ENCODE data around the gene TMC1.
A peak's percentile ranks its signal among the peaks of the same experiment; 100 is the strongest.

The TMC1 gene

DNA sequence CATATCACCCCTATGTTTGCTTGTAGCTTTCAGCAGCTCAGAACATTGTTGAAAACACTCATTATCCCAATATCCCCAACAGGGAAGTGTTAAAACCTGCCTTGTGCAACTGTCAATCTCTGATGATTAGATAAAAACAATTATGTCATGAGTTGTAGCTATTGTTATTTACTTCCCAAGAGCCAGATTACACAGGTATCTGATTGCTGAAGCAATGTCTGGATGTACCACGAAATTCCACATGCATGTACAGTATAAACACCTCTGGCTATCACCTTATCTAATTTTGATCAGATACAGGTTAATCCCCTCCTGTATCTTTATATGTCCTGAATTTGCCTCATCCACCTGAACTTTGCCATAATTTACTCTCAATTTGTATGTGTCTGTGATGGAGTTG, 38.7 kb downstream of the TMC1 start:
- no peak overlapping the region for H3K4me3 ChIP-seq (ENCODE audit: low read length)
- TF ChIP-seq, protein P1, sequence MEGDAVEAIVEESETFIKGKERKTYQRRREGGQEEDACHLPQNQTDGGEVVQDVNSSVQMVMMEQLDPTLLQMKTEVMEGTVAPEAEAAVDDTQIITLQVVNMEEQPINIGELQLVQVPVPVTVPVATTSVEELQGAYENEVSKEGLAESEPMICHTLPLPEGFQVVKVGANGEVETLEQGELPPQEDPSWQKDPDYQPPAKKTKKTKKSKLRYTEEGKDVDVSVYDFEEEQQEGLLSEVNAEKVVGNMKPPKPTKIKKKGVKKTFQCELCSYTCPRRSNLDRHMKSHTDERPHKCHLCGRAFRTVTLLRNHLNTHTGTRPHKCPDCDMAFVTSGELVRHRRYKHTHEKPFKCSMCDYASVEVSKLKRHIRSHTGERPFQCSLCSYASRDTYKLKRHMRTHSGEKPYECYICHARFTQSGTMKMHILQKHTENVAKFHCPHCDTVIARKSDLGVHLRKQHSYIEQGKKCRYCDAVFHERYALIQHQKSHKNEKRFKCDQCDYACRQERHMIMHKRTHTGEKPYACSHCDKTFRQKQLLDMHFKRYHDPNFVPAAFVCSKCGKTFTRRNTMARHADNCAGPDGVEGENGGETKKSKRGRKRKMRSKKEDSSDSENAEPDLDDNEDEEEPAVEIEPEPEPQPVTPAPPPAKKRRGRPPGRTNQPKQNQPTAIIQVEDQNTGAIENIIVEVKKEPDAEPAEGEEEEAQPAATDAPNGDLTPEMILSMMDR (conservative IDR thresholded peaks at IDR 0.05; ENCODE audit: low read length), result no peak
- DNase-seq (ENCODE audit: low read depth), result no peak

DNA sequence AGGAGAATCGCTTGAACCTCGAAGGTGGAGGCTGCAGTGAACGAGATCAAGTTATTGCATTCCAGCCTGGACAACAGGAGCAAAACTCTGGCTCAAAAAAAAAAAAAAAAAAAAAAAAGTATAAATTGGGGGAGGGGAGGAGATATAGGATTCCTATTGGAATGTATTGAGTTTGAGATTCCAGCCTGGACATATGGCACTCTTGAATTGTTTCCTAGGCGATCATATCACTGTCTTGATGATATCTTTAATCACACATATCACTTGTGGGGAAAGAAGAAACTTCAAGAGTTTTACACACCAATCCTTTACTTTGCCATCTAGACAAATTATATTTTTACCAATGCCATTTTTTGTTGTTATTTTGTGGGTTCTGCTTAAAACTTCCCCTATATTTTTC, 42.4 kb downstream of the TMC1 start:
- TF ChIP-seq, protein P1 (conservative IDR thresholded peaks at IDR 0.05; ENCODE audit: low read length), result no peak
- no peak for DNase-seq (ENCODE audit: low read depth)
- H3K4me3 ChIP-seq (ENCODE audit: low read length), result no peak overlapping the region

DNA sequence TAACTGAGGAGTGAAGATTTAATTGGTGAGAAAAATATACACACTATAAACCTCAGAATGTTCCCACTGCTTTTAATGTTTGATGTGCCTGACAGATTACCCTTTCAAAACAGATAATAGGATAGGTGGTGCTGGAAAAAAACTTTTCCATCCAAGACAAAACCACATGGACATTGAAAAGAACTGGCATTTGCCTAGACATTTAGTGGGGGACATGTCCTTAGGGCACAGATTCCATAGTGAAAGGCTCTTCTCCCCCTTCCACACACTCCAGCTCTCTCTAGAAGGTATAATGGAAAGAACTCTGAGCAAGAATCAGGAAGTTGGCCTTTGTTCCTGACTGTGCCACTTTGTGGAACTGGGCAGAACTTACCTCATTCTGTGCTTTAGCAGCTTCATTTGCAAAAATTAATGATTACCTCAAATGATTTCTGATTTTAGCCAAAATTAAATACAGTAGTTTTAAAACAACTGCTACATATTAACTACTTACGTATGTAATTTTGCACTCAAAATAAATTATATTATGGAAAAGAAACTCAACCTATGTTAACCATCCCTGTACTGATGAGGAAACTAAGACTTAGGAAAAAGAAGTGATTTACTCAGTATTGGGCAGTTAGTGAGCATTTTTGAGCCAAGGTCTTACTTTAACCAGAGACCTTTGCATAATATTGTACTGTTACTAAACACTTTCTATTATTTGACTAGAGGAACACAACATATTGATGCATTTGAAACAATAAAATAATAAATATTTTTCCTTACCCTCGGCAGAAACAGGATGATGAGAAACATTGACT, 43.3 kb downstream of the TMC1 start:
- no peak overlapping the region for H3K4me3 ChIP-seq (ENCODE audit: low read length)
- TF ChIP-seq, protein P1 (conservative IDR thresholded peaks at IDR 0.05; ENCODE audit: low read length), result no peak
- DNase-seq (ENCODE audit: low read depth), result no peak

DNA sequence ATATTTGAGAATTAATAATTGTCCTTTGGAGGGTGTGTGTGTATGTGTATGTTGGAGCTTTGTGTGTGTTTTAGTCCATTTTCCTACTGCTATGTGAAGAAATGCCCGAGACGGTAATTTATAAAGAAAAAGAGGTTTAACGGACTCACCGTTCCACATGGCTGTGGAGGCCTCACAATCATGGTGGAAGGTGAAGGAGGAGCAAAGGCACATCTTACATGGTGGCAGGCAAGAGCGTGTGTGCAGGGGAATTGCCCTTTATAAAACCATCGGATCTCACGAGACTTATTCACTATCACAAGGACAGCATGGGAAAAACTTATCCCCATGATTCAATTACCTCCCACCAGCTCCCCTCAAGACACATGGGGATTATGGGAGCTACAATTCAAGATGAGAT, 44.1 kb downstream of the TMC1 start:
- H3K4me3 ChIP-seq (ENCODE audit: low read length), result no peak overlapping the region
- DNase-seq (ENCODE audit: low read depth), result no peak
- TF ChIP-seq, protein P1 (conservative IDR thresholded peaks at IDR 0.05; ENCODE audit: low read length), result no peak

DNA sequence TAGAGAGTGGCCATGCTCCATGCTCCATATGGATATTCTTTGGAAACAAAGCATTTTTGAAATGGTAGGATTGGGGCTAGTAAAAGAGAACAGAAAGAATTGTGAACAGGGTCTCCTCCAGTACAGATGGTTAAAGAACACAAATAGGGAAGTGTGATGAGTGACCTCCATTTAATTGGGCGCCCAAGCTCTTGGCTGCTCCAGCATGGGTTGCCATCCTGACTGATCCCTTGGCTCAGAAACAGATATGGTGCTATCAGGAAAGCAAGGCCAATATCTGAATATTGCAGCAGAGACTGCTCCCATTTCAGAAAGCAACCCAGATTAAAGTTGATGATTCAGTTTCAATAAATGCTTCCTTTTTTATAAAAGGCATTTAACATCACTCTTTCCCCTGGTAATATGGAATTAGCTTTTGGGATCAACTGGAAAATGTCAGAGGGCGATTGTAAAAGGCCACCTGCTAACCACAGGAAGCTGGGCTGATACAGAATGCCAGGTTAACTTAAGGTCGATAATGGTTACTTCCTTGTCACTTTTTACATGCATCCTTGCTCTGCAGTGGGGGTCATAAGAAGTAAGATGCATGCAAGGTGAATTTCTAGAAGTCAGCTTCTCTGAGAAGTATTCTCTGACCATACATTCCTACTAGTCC, 52.9 kb downstream of the TMC1 start:
- DNase-seq (ENCODE audit: low read depth), result no peak
- TF ChIP-seq, protein P1 (conservative IDR thresholded peaks at IDR 0.05; ENCODE audit: low read length), result no peak
- H3K4me3 ChIP-seq (ENCODE audit: low read length), result no peak overlapping the region

DNA sequence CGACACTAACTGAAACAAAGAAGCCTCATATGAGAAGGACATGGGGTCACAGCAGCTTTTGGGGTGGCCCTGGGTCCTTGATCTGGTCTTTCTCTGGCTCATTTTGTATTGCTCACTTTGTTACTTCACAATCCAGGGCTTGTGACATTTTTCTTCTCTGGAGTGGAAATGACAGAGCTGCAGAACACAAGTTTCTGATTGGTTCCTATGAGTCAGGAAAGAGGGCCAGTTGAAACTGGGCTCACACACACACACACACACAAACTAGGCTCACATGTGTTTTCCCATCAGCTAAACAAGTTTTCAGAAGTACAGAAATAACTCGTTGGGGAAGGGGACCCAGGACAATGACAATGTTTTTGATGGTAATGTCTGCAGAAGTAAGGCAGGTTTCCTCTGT, 54.3 kb downstream of the TMC1 start:
- TF ChIP-seq, protein P1 (conservative IDR thresholded peaks at IDR 0.05; ENCODE audit: low read length), result no peak
- H3K4me3 ChIP-seq (ENCODE audit: low read length), result no peak overlapping the region
- peak; percentile 28 for DNase-seq (ENCODE audit: low read depth)

DNA sequence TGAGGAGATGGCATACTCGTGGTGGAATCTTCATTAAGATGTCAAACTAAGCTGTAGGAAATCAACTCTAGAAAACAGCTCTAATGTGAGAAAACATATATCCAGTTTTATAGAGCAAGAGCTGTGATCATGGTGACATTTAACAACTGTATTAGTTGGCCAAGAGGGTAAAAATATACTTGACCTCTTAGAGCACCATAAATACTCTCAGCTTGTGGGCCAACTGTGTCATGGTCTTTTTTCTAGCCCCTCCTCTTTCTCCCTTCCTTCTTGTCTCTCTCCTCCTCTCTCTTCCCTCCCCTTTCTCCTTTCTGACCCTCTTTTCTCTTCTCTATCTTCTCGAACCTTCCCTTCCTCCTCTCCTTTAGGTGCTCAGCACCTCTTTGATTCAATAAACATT, 54.7 kb downstream of the TMC1 start:
- TF ChIP-seq, protein P1 (conservative IDR thresholded peaks at IDR 0.05; ENCODE audit: low read length), result no peak
- H3K4me3 ChIP-seq (ENCODE audit: low read length), result no peak overlapping the region
- DNase-seq (ENCODE audit: low read depth), result no peak
